ENCODE results near the gene WNT4. TPM values are rescaled to one million over a fixed set of nuclear protein-coding genes. Genes with fewer than 3 reads are reported as not detected.
A peak's percentile ranks its signal among the peaks of the same experiment; 100 is the strongest.

Gene WNT4
- total and polyA plus RNA-seq, 2 of the 8 experiments (the other 6 are each of a cell fraction or from before 2014, with no cell fraction given) = 1.3 to 6.6 TPM

GRCh38 chr1:22131875-22132486, 10.9 kb downstream of the WNT4 start:
- Histone ChIP-seq H4K8ac (ENCODE audit: extremely low read depth, insufficient read depth, low read length) (no peak overlapping the region), H4K20me1 (replicated peaks in 1 of 2; ENCODE audit: control insufficient read depth in 1 of 2, insufficient read depth in 2 of 2, low read length in 2 of 2) (peaks cover 2% of the 10 kb centered on the region in 2 experiments), H3K18ac (ENCODE audit: extremely low read depth, low read length) (0 out of 2 replicates have a peak overlapping the region, but pooled peaks have one; percentile 43), H2BK120ac (replicated peaks; ENCODE audit: low read depth, low read length) (no peak overlapping the region), H3K4ac (replicated peaks; ENCODE audit: insufficient read length, low read depth, low read length) (no peak overlapping the region), H4K5ac (ENCODE audit: insufficient read length, low read depth, low read length) (no peak overlapping the region), H3K9me3 (ENCODE audit: insufficient read depth in 2 of 2, low read depth in 1 of 2, low read length in 1 of 2) (no peaks in the 10 kb centered on the region), H3K4me3 (ENCODE audit: extremely low read depth in 1 of 4, insufficient read depth in 2 of 4, low read depth in 3 of 4, low read length in 4 of 4) (no peak overlapping the region), H3K23ac (ENCODE audit: insufficient read length) (no peak overlapping the region), H3K27ac (ENCODE audit: low read depth, low read length) (no peak overlapping the region), H2AFZ (ENCODE audit: low read length) (no peak overlapping the region), H2BK5ac (ENCODE audit: low read depth, low read length) (no peak overlapping the region), H3K23me2 (ENCODE audit: low read depth, low read length) (no peaks in the 10 kb centered on the region), H3K56ac (replicated peaks; ENCODE audit: insufficient read length, low read depth, low read length) (no peak overlapping the region), H3K9ac (replicated peaks in 1 of 4; ENCODE audit: extremely low read depth in 1 of 4, low read depth in 3 of 4, low read length in 3 of 4) (no peak overlapping the region), H3K36me3 (ENCODE audit: control insufficient read depth in 2 of 4, insufficient read depth in 4 of 4, low read length in 3 of 4) (no peaks in the 10 kb centered on the region; a peak in 1 of 8 replicates), H3K4me2 (ENCODE audit: insufficient read depth in 1 of 2, low read depth in 2 of 2, low read length in 2 of 2) (no peak overlapping the region), H3K14ac (ENCODE audit: insufficient read length) (no peak overlapping the region), H2BK20ac (ENCODE audit: low read length) (peak overlapping the region; percentile 48; the same call in 1 of the 2 replicates), H2AK5ac (ENCODE audit: low read depth, low read length) (no peak overlapping the region), H3K4me1 (replicated peaks in 1 of 4; ENCODE audit: control insufficient read depth in 3 of 4, insufficient read depth in 4 of 4, low read length in 3 of 4) (peaks cover 4 to 25% (median 17%) of the 10 kb centered on the region in 4 experiments), H2BK15ac (ENCODE audit: low read length) (no peak overlapping the region), H4K91ac (replicated peaks; ENCODE audit: insufficient read length, low read length) (no peak overlapping the region), H3K79me1 (ENCODE audit: low read depth, low read length) (no peaks in the 10 kb centered on the region), H2BK12ac (ENCODE audit: low read depth, low read length) (no peak overlapping the region), H3K79me2 (ENCODE audit: control insufficient read depth in 1 of 2, insufficient read depth in 2 of 2, low read length in 2 of 2) (no peaks in the 10 kb centered on the region), H3K27me3 (replicated peaks in 1 of 4; ENCODE audit: control insufficient read depth in 3 of 4, extremely low read depth in 1 of 4, insufficient read depth in 3 of 4, low read length in 3 of 4) (0 out of 7 replicates have a peak, but pooled peaks cover 0 to 2% (median 0%) of the 10 kb centered on the region in 4 experiments)
- peak; percentile 43 to 91 for DNase-seq (ENCODE audit: low read depth in 1 of 2, low spot score in 2 of 2)
- no peak for FAIRE-seq
- CTCF ChIA-PET (ENCODE audit: partially characterized antibody) = interaction anchor here (0.6 to 13.1 kb wide), 37 partner anchors 9 to 479 kb away, joined by 3 to 149 read pairs (median 4); partner anchors contain the start of gene WNT4
- POLR2A ChIA-PET (ENCODE audit: partially characterized antibody) = no interaction called here
- WGBS, 2 experiments (ENCODE audit: extremely low coverage in 1 of 2, insufficient coverage in 1 of 2, insufficient read length in 1 of 2, insufficient replicate concordance in 2 of 2, low coverage in 1 of 2, low lambda C conversion rate in 2 of 2, missing lambda C conversion rate in 1 of 2) = 27% methylated on average over 9 of the region's 10 CpGs; no CpG with 5 or more reads in 1 of the 2 experiments
- TF ChIP-seq RFX5 (IDR thresholded peaks at IDR 0.05; ENCODE audit: borderline replicate concordance, low read depth, low read length) (no peak), CTCF (IDR thresholded peaks at IDR 0.05; ENCODE audit: control extremely low read depth in 1 of 3, insufficient read depth in 1 of 3, low read depth in 1 of 3, low read length in 3 of 3) (peak in 2 of 3 experiments; percentile 96 to 97; a peak in 3 of 4 replicates), EP300 (IDR thresholded peaks at IDR 0.05; ENCODE audit: borderline replicate concordance in 1 of 2, low read depth in 2 of 2, low read length in 2 of 2) (0 out of 3 replicates have a peak, but pooled peaks of 1 of the 2 experiments have one; percentile 14), HDAC2 (IDR thresholded peaks at IDR 0.05; ENCODE audit: borderline replicate concordance in 1 of 2, low read depth in 2 of 2, low read length in 2 of 2) (0 out of 4 replicates have a peak, but pooled peaks of 1 of the 2 experiments have one; percentile 62), POLR2A (IDR thresholded peaks at IDR 0.05; ENCODE audit: control extremely low read depth in 1 of 2, low read depth in 2 of 2, low read length in 2 of 2) (no peak), TCF12 (IDR thresholded peaks at IDR 0.05; ENCODE audit: low read depth, low read length) (peak; percentile 74; the same call in 1 of the 2 replicates), EGR1 (IDR thresholded peaks at IDR 0.05; ENCODE audit: borderline replicate concordance, low read depth, low read length) (0 out of 2 replicates have a peak, but pooled peaks have one; percentile 23)
